Nucleus accumbens (tissue), 56 donors: Measurements from ENCODE around the gene SLC25A38.
A peak's percentile ranks its signal among the peaks of the same experiment; 100 is the strongest.

Experiments
- DNase-seq, 56 donors: peaks; one replicate each; lab custom pipeline; 2025; lab: John Stamatoyannopoulos, UW

SLC25A38 gene

DNA sequence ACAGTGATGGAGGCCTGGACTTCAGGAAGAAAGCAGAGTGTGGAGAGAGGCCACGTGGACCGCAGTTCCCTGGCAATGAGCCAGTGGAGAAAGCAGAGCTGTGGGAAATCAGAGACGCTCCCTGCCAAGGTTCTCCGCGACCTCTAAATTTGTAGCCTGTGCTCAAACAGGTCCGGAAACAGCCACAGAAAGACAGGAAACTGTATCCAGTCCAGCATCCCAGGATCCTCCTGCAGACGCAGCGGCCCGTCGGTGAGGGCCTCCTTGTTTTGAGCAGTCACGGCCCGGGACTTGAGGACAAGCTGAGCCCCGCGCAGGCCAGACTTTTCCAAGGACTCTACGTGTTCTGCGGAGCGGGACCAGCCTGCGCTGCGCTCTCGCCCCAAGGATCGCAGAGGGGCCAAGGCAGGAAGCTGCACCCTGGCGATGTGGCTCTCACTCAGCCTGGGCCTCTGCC lies 45.6 kb downstream of the SLC25A38 start:
- DNase-seq, result peak in 5 of 56 donors; percentile 3 to 16 (median 8)

DNA sequence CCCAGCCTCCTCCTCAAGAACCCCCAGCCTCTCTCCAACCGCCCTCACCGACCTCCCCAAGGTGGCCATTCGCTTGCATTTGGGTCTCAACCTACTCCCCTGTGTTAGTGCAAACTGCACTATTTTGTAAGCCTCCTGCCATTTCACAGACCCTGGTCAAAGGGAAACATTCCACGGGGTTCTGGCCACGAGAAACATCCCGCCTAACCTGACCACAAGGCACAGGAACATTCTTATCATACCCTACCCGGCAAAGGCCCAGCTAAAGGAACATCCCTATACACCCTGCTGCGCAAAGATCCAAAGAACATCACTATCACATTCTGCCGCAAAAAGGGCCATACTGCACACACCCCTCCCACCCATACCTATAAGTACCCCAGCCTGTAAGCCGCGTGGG lies 46.3 kb downstream of the SLC25A38 start:
- no peak for DNase-seq

DNA sequence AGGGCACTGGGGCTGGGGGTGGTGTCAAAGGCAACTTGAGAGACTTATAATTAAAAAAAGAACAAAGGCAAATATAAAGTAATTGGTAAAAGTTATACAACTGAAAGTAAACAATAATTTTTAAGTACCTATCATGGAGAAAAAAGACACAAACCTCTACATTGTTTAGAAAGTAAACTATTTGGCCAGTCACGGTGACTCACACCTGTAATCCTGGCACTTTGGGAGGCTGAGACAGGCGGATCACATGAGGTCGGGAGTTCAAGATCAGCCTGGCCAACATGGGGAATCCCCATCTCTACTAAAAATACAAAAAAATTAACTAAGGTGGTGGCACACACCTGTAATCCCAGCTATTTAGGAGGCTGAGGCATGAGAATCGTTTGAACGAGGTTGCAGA lies 49.2 kb downstream of the SLC25A38 start:
- DNase-seq, result no peak

DNA sequence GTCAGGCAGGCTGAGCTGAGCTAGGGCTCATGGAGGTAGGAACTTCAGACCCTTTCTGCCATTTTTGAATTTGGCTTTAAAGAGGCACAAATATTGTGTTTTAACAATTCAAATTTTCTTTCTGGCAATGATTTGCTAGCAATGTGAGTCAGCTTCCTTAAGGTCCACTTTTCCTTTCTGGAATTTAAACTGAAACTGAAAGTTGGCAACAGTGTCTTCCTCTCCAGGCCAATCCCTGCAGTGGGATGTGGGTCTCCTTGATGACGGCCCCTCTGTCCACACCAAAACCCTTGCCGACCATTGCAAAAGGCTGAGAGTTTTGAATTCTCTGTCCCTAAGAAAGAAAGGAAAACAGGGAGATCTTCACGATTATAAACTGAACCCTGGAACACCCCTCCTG lies 50.5 kb downstream of the SLC25A38 start:
- DNase-seq, result no peak

DNA sequence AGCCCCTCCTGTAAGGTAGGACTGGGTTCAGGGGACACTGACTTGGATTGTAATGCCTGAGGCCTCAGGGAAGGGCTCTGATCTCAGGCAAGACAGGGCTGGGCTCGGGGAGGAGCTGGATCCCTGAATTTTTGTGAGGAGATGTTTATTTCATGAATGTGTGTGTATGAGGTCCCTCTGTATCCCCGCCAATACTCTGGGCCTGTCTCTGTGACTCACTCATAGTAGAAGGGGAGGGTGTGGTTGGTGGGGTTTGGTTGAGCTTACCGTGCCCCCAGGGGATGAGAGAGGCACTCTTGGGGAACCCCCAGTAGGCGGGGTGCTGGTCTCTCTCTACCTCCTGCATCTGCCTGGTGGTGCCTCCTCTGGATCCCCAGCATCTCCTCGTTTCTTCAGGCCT lies 51.4 kb downstream of the SLC25A38 start:
- DNase-seq, result no peak

DNA sequence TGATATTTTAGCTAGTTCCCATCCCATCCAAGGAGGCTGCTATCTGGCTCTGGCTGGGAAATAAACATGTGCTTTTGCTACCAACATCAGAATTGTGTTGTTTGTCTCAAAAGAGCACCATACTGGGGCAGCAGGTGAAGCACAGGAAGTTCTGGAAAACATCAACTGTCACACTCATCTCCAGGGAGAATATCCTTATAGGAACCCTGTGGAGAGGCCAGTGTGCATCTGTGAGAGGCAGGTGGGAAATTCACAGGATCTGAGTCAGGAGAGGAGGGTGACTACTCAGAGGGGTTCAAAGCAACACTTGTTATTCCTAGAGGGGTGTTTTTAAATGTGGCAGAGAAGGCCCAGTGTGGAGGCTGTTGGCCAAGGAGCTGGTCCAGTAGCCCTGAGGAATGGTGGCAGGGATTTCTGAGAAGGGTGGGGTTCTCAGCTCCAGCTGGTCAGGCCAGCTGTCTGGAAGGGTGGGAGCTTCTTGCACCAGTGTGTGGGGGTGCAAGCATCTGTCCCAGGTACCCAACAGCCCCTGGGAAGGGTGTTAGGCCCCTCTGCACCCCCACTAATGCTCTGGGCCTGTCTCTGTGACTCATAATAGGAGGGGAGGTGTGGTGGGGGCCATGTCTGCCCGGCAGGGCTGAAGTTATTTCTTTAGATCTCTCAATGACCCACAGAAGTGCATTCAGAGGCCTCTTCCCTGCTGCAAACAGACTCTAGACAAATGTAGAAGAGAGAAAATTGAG lies 52.0 kb downstream of the SLC25A38 start:
- no peak for DNase-seq

DNA sequence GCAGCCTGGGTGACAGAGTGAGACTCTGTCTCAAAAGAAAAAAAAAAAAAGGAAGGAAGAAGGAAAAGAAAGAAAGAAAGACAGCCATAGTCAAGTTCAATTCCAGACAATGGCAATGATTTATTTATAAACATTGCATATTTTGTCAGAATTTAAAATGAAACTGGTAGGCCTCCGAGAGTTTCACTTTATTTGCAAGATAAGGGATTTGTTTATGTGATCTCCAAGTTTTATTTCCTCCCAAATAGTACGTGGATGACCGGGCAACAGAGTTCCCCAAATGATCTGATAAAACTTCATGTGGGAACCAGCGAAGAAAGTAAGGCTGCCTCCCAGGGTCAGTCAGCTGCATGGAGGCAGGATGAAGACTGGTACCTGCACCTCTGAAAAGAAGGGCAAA lies 55.7 kb downstream of the SLC25A38 start:
- DNase-seq, result no peak

DNA sequence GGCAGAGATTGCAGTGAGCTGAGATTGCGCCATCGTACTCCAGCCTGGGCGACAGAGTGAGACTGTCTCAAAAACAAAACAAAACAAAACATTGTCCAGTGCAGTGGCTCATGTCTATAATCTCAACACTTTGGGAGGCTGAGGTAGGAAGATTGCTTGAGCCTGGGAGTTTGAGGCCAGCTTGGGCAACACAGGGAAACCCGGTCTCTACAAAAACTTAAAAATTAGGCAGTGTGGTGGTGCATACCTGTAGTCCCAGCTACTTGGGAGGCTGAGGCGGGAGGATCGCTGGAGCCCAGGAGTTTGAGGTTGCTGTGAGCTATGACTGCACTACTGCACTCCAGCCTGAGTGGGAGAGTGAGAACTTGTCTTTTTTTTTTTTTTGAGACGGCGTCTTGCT lies 57.1 kb downstream of the SLC25A38 start:
- DNase-seq, result no peak

DNA sequence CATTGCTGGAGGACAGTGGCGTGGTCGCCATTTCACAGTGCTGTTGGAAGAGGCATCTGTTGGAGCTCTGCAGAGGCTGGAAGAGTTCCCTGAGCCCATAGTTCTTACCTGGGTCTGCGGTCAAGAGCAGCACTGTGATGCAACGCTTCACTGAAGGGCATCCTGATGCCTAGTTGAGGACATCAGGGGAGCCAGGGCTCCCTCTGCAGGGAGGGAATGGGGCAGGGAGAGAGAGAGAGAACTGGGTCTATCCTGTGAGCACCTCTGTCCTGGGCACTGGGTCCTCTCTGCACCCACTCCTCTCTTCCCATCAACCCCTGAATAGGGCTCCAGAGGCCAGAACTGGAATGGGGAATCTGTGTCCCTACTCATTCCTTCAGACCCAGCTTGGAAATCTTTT lies 60.4 kb downstream of the SLC25A38 start:
- peak in 1 of 56 donors; percentile 19 for DNase-seq

DNA sequence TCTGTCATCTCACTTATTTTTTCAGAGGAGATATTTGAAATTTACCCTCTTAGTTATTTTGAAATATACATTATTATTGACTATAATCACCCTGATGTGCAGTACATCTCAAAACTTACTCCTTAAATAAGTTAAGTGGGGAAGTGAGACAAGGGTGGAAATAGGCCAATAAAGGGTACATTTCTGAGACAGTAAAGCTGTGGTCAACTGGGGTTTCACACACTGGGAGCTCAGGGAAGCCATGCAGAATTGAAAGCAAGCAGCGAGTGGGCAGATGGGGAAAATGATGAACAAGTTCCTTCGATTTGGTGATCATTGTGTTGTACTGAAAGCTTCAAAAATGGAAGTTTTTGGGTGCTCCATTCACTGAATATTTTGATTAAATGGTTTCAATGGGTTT lies 62.8 kb downstream of the SLC25A38 start:
- no peak for DNase-seq

DNA sequence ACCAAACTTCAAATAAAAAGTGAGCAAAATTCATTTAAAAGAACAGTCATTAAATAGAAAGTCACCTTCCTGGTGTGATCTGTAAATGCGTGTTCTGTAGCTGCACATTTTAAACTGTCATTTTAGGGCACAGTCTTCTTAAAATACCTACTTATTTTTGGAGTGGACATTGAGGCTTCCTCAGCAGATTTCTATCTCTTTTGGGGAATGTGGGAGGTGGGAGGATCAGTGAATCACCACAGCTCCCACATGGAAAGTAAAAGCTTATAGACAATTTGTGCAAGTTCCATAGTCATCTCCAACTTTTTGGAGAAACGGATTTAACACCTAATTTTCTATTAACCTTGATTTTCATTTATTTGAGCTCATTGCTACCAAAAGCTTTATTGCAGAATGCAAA lies 63.3 kb downstream of the SLC25A38 start:
- DNase-seq, result no peak
